WTC11 (cell line): ENCODE measurements around the gene PSEN2.

Experiments
- CBFB ChIP-seq: sonication (generic); formaldehyde crosslinking; IDR thresholded peaks from 2 replicates; pipeline ENCODE4 v1.8.1; 2022; ENCODE audit warnings: mild to moderate bottlenecking, low read depth, missing genetic modification reagents
- CTCF ChIP-seq: fragments of 200-600 bp; IDR thresholded peaks from 2 replicates; pipeline ENCODE4 v1.8.0; 2022; ENCODE audit warnings: antibody characterized with exemption
- USF2 ChIP-seq: sonication (generic); formaldehyde crosslinking; IDR thresholded peaks from 2 replicates; pipeline ENCODE4 v1.8.1; 2023; ENCODE audit warnings: mild to moderate bottlenecking, missing genetic modification reagents, moderate library complexity
- ZNF416 ChIP-seq: fragments of 250-450 bp; sonication (Bioruptor Pico); IDR thresholded peaks from 2 replicates; pipeline ENCODE4 v1.9.0; 2021; ENCODE audit warnings: mild to moderate bottlenecking, inconsistent platforms

GRCh38 chr1:226826479-226827261 lies 43.7 kb upstream of the PSEN2 start:
- TF ChIP-seq CTCF (no peak), USF2 (no peak), CBFB (no peak), ZNF416 (CRISPR knock-in tag) (no peak)
